Neuron (in vitro differentiated cells): ENCODE results near the gene BUD31.

Experiments used
- H2AFZ ChIP-seq: one replicate; pipeline ENCODE4 v1.6.1; 2013; ENCODE audit warnings: low read depth, mild to moderate bottlenecking, inconsistent platforms, low read length, moderate library complexity
- H3K27me3 ChIP-seq: one replicate; pipeline ENCODE4 v1.6.1; 2013; ENCODE audit warnings: low read length; ENCODE audit not compliant: insufficient read depth
- H3K36me3 ChIP-seq: one replicate; pipeline ENCODE4 v1.6.1; 2013; ENCODE audit warnings: low read length; ENCODE audit not compliant: insufficient read depth
- H3K4me1 ChIP-seq: one replicate; pipeline ENCODE4 v1.6.1; 2013; ENCODE audit warnings: low read length; ENCODE audit not compliant: insufficient read depth
- H3K4me3 ChIP-seq: 2 replicates; pipeline ENCODE4 v1.5.1; 2013; ENCODE audit warnings: mild to moderate bottlenecking, low read length, moderate library complexity
- H3K9me3 ChIP-seq: one replicate; pipeline ENCODE4 v1.6.1; 2013; ENCODE audit warnings: low read length

The BUD31 gene

DNA sequence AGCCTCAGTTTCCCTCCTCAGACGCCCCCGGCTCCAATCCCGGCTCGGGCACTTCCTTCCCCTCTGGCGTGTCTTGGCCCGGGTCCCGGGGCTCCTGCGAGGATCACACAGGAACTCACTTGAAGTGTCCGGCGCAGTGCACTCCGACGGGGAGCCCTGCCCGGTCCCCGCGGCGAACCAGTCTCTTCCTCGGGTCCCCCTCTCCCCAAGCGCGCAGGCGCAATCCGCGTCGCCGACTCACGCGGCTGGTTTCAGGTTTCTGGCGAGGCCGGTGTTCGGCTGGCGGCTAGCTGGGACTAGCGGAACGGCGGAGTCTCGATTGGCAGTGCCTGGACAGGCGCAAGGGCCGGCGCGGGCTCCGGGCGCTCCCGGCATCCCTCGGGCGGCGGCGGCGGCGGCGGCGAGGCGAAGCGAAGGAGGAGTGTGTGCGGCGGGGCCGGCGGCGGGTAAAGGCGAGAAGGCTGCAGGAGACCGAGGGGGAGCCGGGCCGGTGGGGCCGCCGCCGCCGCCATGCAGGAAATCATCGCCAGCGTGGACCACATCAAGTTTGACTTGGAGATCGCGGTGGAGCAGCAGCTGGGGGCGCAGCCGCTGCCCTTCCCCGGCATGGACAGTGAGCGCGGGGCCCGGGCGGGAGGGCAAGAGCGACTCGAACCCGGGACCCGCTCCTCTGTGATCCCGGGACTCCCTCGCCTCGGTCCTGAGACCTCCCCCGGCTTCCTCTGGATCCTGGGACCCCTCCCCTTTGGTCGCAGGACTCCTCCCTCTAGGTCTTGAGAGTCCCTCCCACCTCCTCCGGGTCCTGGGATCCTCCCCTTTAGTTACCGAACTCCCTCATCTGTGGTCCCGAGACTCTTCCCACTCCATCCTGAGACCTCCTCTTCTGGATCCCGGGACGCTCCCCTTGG lies 30.1 kb downstream of the BUD31 start, which contains the start of the genes CPSF4 and PTCD1:
TSS of gene CPSF4 (plus strand) at position 371 of the 908 bp plus-strand sequence. CDS start at position 511, 140 bp downstream.
TSS of gene PTCD1 (minus strand) at position 226 of the 908 bp plus-strand sequence. CDS start 3,556 bp downstream, outside the sequence.
- Histone ChIP-seq H3K9me3 (no peaks in the 10 kb centered on the region), H3K27me3 (no peaks in the 10 kb centered on the region), H3K4me3 (peak within 1 kb of the TSS; percentile 99), H3K36me3 (peaks cover 34% of the 10 kb centered on the region), H2AFZ (peak within 1 kb of the TSS; percentile 100), H3K4me1 (peaks cover 16% of the 10 kb centered on the region)

DNA sequence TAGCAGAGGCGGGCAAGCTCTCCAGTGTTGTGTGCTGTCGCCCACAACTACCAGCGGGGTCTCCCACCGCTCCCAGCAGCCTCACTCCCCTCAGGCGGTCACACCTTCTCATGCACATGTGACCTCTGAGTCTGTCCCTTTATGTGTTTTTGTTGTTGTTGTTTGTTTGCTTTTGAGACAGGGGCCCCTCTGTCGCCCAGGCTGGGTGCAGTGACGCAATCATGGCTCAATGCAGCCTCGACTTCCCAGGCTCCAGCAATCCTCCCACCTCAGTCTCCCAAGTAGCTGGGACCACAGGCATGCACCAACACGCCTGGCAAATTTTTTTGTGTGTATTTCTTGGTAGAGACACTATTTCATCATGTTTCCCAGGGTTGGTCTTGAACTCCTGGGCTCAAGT lies 31.4 kb downstream of the BUD31 start:
- no peaks in the 10 kb centered on the region for H3K27me3 ChIP-seq
- H3K36me3 ChIP-seq, result peaks cover 36% of the 10 kb centered on the region
- H2AFZ ChIP-seq, result no peak overlapping the region
- peak overlapping the region; percentile 99 for H3K4me3 ChIP-seq
- H3K9me3 ChIP-seq, result no peaks in the 10 kb centered on the region
- peaks cover 16% of the 10 kb centered on the region for H3K4me1 ChIP-seq

GRCh38 chr7:99446096-99446495 lies 37.3 kb downstream of the BUD31 start:
- Histone ChIP-seq H3K27me3 (no peaks in the 10 kb centered on the region), H3K4me1 (no peaks in the 10 kb centered on the region), H3K4me3 (no peak overlapping the region), H2AFZ (no peak overlapping the region), H3K9me3 (no peaks in the 10 kb centered on the region), H3K36me3 (peaks cover 86% of the 10 kb centered on the region)

GRCh38 chr7:99447943-99448342 lies 39.2 kb downstream of the BUD31 start:
- Histone ChIP-seq H3K27me3 (no peaks in the 10 kb centered on the region), H3K9me3 (no peaks in the 10 kb centered on the region), H3K4me1 (no peaks in the 10 kb centered on the region), H2AFZ (no peak overlapping the region), H3K4me3 (no peak overlapping the region), H3K36me3 (peaks cover 87% of the 10 kb centered on the region)

DNA sequence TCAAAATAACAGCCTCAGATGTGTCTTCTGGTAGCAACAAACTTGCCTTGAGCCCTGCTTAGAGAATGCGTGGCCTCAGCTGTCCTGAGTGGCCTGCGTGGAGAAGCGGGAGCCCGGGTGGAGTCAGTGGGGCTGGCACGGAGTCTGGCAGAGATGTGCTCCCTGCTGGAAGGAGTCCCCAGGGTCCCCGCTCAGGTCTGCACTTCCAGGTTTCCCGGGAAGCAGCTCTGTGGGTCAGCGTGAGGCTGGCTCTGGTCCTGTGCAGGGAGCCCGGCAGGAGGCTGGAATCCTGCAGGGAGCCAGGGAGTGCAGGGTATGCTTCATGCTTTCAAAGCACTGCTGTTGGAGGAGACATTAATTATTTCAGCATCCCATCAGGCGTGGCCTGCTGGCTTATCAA lies 40.1 kb downstream of the BUD31 start:
- no peaks in the 10 kb centered on the region for H3K27me3 ChIP-seq
- H3K36me3 ChIP-seq, result peaks cover 87% of the 10 kb centered on the region
- H3K4me3 ChIP-seq, result no peak overlapping the region
- H2AFZ ChIP-seq, result no peak overlapping the region
- no peaks in the 10 kb centered on the region for H3K9me3 ChIP-seq
- no peaks in the 10 kb centered on the region for H3K4me1 ChIP-seq

- no peaks in the 10 kb centered on the region for H3K9me3 ChIP-seq
- H3K36me3 ChIP-seq, result peaks cover 89% of the 10 kb centered on the region
- no peak overlapping the region for H3K4me3 ChIP-seq
Measured at GRCh38 chr7:99449326-99449725, 40.6 kb downstream of the BUD31 start.

DNA sequence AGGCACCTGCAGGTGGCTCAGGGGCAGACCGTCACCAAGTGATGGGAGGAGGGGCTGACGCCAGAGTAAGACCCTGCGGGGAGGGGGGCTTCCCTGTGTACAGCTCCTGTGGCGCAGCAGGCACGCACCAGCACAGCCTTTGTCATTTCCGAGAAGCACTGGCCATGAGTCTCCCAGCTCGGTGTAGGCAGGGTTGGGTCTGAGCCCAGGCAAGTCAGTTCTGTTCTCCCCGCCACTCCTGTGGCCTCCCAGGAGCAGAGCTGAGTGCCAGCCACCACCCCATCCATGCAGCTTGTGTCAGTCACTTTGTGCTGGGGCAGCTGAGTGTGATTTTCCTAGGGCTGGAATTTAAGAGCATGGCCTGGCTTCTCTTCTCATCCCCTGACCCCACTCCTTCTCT lies 43.2 kb downstream of the BUD31 start:
- no peaks in the 10 kb centered on the region for H3K9me3 ChIP-seq
- H3K4me3 ChIP-seq, result no peak overlapping the region
- H3K36me3 ChIP-seq, result peaks cover 92% of the 10 kb centered on the region
- no peaks in the 10 kb centered on the region for H3K27me3 ChIP-seq
- H3K4me1 ChIP-seq, result no peaks in the 10 kb centered on the region
- H2AFZ ChIP-seq, result no peak overlapping the region

More at GRCh38 chr7:99449326-99449725, 40.6 kb downstream of the BUD31 start:
- Histone ChIP-seq H3K4me1 (no peaks in the 10 kb centered on the region), H2AFZ (no peak overlapping the region), H3K27me3 (no peaks in the 10 kb centered on the region)

DNA sequence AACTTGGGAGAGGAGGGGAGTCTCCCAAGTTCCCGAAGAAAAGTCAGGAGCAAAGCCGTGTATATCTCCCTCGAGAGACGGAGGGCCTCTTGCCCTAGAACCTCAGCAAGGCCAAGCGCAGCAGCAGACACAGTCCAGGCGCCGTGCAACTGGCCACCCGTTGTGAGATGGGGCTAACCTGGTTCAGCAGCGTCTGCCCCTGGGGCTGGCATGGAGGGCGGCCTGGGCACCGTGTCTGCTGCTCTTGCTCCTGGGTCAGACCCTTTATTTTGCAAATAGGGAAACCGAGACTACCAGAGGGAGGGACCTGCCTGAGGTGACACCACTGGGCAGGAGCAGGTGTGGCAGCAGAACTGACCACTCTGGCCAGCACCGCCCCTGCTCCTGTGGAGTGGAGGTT lies 43.8 kb downstream of the BUD31 start:
- Histone ChIP-seq H3K4me1 (no peaks in the 10 kb centered on the region), H3K36me3 (peaks cover 93% of the 10 kb centered on the region), H2AFZ (no peak overlapping the region), H3K4me3 (no peak overlapping the region), H3K27me3 (no peaks in the 10 kb centered on the region), H3K9me3 (no peaks in the 10 kb centered on the region)

DNA sequence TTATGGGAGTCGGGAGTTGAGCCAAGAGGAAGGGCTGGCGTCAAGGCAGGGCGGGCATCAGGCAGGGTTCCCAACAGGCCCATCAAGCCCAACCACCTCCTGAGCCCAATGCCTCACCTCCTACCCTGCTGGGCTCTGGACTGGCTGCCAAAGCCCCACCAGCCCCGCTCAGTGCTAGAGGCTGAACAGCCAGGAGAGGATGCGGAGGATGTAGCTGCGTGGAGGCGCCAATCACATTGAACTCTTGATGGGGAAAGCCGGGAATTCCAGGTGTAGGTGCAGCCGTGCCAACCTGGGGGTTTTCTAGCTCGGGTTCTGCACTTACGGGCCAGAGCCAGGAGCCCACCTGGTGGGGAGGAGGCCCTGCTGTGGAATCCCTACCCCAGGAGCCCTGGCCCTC lies 44.3 kb downstream of the BUD31 start:
- no peaks in the 10 kb centered on the region for H3K9me3 ChIP-seq
- H3K4me3 ChIP-seq, result no peak overlapping the region
- H3K36me3 ChIP-seq, result peaks cover 93% of the 10 kb centered on the region

DNA sequence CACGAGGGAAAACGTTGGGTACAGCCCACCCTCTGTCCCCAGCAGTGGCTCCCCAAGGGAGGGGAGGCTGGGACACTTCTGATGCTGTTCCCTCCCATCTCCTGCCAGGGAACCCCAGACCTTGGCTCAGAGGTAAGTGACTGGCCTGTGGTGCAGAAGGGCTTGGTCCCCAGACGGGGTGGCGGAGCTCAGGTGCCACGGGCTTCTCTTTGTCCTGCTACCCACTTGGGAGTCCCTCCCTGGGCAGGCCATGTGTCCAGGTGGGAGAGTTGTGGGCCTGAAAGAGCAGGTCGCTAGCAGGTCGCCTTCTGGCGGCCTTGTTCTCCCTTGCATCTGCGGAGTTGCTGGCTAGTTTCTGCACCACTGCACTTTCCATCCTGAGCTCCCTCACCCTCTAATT lies 47.1 kb downstream of the BUD31 start:
- H2AFZ ChIP-seq, result no peak overlapping the region
- H3K9me3 ChIP-seq, result no peaks in the 10 kb centered on the region
- H3K36me3 ChIP-seq, result peaks cover 91% of the 10 kb centered on the region
- H3K27me3 ChIP-seq, result no peaks in the 10 kb centered on the region
- H3K4me1 ChIP-seq, result no peaks in the 10 kb centered on the region
- no peak overlapping the region for H3K4me3 ChIP-seq

More for the DNA sequence above, 44.3 kb downstream of the BUD31 start:
- Histone ChIP-seq H3K27me3 (no peaks in the 10 kb centered on the region), H2AFZ (no peak overlapping the region), H3K4me1 (no peaks in the 10 kb centered on the region)

DNA sequence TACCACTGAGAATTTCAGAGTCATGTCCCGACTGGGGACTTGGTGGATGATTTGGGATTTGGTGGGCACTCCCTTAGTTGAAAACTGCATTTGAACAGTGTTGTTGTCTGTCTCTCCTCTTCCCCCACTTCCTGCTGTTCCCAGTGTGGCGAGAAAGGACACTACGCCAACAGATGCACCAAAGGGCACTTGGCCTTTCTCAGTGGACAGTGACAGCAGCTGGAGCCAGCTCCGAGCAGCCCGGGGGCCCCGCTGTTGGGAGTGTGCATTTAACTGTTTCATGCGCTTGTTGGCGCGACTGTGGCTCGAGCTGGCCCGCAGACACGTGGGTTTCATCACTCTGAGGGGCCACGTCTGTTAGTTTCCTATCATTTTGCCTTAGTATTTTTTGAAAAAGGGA lies 47.5 kb downstream of the BUD31 start:
- H3K36me3 ChIP-seq, result peaks cover 88% of the 10 kb centered on the region
- no peak overlapping the region for H2AFZ ChIP-seq
- no peaks in the 10 kb centered on the region for H3K9me3 ChIP-seq
- no peaks in the 10 kb centered on the region for H3K27me3 ChIP-seq
- H3K4me1 ChIP-seq, result no peaks in the 10 kb centered on the region
- no peak overlapping the region for H3K4me3 ChIP-seq

- Histone ChIP-seq H3K27me3 (no peaks in the 10 kb centered on the region), H2AFZ (no peak overlapping the region), H3K4me3 (no peak overlapping the region), H3K9me3 (no peaks in the 10 kb centered on the region), H3K4me1 (no peaks in the 10 kb centered on the region), H3K36me3 (peaks cover 83% of the 10 kb centered on the region)
Measured at GRCh38 chr7:99457050-99457649, 48.4 kb downstream of the BUD31 start.
